ENCODE results near the gene ITGB8.

Gene ITGB8

GRCh38 chr7:20362574-20363253, 32.0 kb downstream of the ITGB8 start:
- H3K9ac ChIP-seq (ENCODE audit: insufficient read length) = no peak overlapping the region
- no peak overlapping the region for H3K4me3 ChIP-seq
- TF ChIP-seq FOXP2 (optimal IDR thresholded peaks at IDR 0.05; ENCODE audit: control extremely low read depth, extremely low read length, insufficient read depth) (no peak), EZH2 (IDR thresholded peaks at IDR 0.05) (no peak), POLR2AphosphoS5 (IDR thresholded peaks at IDR 0.05; ENCODE audit: borderline replicate concordance, low read depth, low read length) (no peak)
- peak overlapping the region; percentile 83; the same call in 1 of the 2 replicates for H3K27ac ChIP-seq
- no peaks in the 10 kb centered on the region for H3K9me3 ChIP-seq (ENCODE audit: low read depth, low read length)
- no peaks in the 10 kb centered on the region for H3K36me3 ChIP-seq (ENCODE audit: insufficient read depth, low read length)
- no peak for DNase-seq (ENCODE audit: low read depth, low spot score)

- Histone ChIP-seq H3K9me3 (ENCODE audit: low read depth, low read length) (no peaks in the 10 kb centered on the region), H3K9ac (ENCODE audit: insufficient read length) (no peak overlapping the region), H3K4me3 (no peak overlapping the region), H3K27ac (peak overlapping the region; percentile 83), H3K36me3 (ENCODE audit: insufficient read depth, low read length) (no peaks in the 10 kb centered on the region)
- DNase-seq (ENCODE audit: low read depth, low spot score) = no peak
- TF ChIP-seq EZH2 (IDR thresholded peaks at IDR 0.05) (no peak), POLR2AphosphoS5 (IDR thresholded peaks at IDR 0.05; ENCODE audit: borderline replicate concordance, low read depth, low read length) (no peak), FOXP2 (optimal IDR thresholded peaks at IDR 0.05; ENCODE audit: control extremely low read depth, extremely low read length, insufficient read depth) (no peak)
Observed at GRCh38 chr7:20364571-20365196, 34.0 kb downstream of the ITGB8 start.

- no peaks in the 10 kb centered on the region for H3K36me3 ChIP-seq (ENCODE audit: insufficient read depth, low read length)
- H3K9ac ChIP-seq (ENCODE audit: insufficient read length) = no peak overlapping the region
- H3K9me3 ChIP-seq (ENCODE audit: low read depth, low read length) = no peaks in the 10 kb centered on the region
- no peak for DNase-seq (ENCODE audit: low read depth, low spot score)
- no peak overlapping the region for H3K27ac ChIP-seq
- TF ChIP-seq EZH2 (IDR thresholded peaks at IDR 0.05) (no peak), FOXP2 (optimal IDR thresholded peaks at IDR 0.05; ENCODE audit: control extremely low read depth, extremely low read length, insufficient read depth) (no peak), POLR2AphosphoS5 (IDR thresholded peaks at IDR 0.05; ENCODE audit: borderline replicate concordance, low read depth, low read length) (no peak)
- H3K4me3 ChIP-seq = no peak overlapping the region
Observed at GRCh38 chr7:20365486-20365885, 34.8 kb downstream of the ITGB8 start.

- H3K9ac ChIP-seq (ENCODE audit: insufficient read length) = no peak overlapping the region
- DNase-seq (ENCODE audit: low read depth, low spot score) = no peak
- no peaks in the 10 kb centered on the region for H3K36me3 ChIP-seq (ENCODE audit: insufficient read depth, low read length)
- H3K4me3 ChIP-seq = no peak overlapping the region
- no peaks in the 10 kb centered on the region for H3K9me3 ChIP-seq (ENCODE audit: low read depth, low read length)
- TF ChIP-seq FOXP2 (optimal IDR thresholded peaks at IDR 0.05; ENCODE audit: control extremely low read depth, extremely low read length, insufficient read depth) (no peak), POLR2AphosphoS5 (IDR thresholded peaks at IDR 0.05; ENCODE audit: borderline replicate concordance, low read depth, low read length) (no peak), EZH2 (IDR thresholded peaks at IDR 0.05) (no peak)
- no peak overlapping the region for H3K27ac ChIP-seq
Observed at GRCh38 chr7:20374399-20374798, 43.7 kb downstream of the ITGB8 start.

- H3K36me3 ChIP-seq (ENCODE audit: insufficient read depth, low read length) = no peaks in the 10 kb centered on the region
- H3K9me3 ChIP-seq (ENCODE audit: low read depth, low read length) = no peaks in the 10 kb centered on the region
- no peak overlapping the region for H3K27ac ChIP-seq
- H3K9ac ChIP-seq (ENCODE audit: insufficient read length) = no peak overlapping the region
- H3K4me3 ChIP-seq = no peak overlapping the region
- TF ChIP-seq FOXP2 (optimal IDR thresholded peaks at IDR 0.05; ENCODE audit: control extremely low read depth, extremely low read length, insufficient read depth) (no peak), EZH2 (IDR thresholded peaks at IDR 0.05) (no peak), POLR2AphosphoS5 (IDR thresholded peaks at IDR 0.05; ENCODE audit: borderline replicate concordance, low read depth, low read length) (no peak)
- no peak for DNase-seq (ENCODE audit: low read depth, low spot score)
Observed at GRCh38 chr7:20376796-20377195, 46.1 kb downstream of the ITGB8 start.

GRCh38 chr7:20381406-20382034, 50.8 kb downstream of the ITGB8 start:
- Histone ChIP-seq H3K9ac (ENCODE audit: insufficient read length) (no peak overlapping the region), H3K4me3 (no peak overlapping the region), H3K36me3 (ENCODE audit: insufficient read depth, low read length) (no peaks in the 10 kb centered on the region), H3K9me3 (ENCODE audit: low read depth, low read length) (no peaks in the 10 kb centered on the region), H3K27ac (no peak overlapping the region)
- no peak for DNase-seq (ENCODE audit: low read depth, low spot score)
- TF ChIP-seq EZH2 (IDR thresholded peaks at IDR 0.05) = no peak
- no peak for TF ChIP-seq FOXP2 (optimal IDR thresholded peaks at IDR 0.05; ENCODE audit: control extremely low read depth, extremely low read length, insufficient read depth)

- H3K36me3 ChIP-seq (ENCODE audit: insufficient read depth, low read length) = no peaks in the 10 kb centered on the region
- DNase-seq (ENCODE audit: low read depth, low spot score) = no peak
- no peak overlapping the region for H3K4me3 ChIP-seq
- no peak overlapping the region for H3K27ac ChIP-seq
- TF ChIP-seq FOXP2 (optimal IDR thresholded peaks at IDR 0.05; ENCODE audit: control extremely low read depth, extremely low read length, insufficient read depth) (no peak), EZH2 (IDR thresholded peaks at IDR 0.05) (no peak), POLR2AphosphoS5 (IDR thresholded peaks at IDR 0.05; ENCODE audit: borderline replicate concordance, low read depth, low read length) (no peak)
- no peaks in the 10 kb centered on the region for H3K9me3 ChIP-seq (ENCODE audit: low read depth, low read length)
- H3K9ac ChIP-seq (ENCODE audit: insufficient read length) = no peak overlapping the region
Observed at GRCh38 chr7:20383351-20383750, 52.7 kb downstream of the ITGB8 start.

- Histone ChIP-seq H3K27ac (no peak overlapping the region), H3K9me3 (ENCODE audit: low read depth, low read length) (no peaks in the 10 kb centered on the region), H3K9ac (ENCODE audit: insufficient read length) (no peak overlapping the region), H3K4me3 (no peak overlapping the region), H3K36me3 (ENCODE audit: insufficient read depth, low read length) (no peaks in the 10 kb centered on the region)
- no peak for DNase-seq (ENCODE audit: low read depth, low spot score)
- no peak for TF ChIP-seq POLR2AphosphoS5 (IDR thresholded peaks at IDR 0.05; ENCODE audit: borderline replicate concordance, low read depth, low read length)
- TF ChIP-seq FOXP2 (optimal IDR thresholded peaks at IDR 0.05; ENCODE audit: control extremely low read depth, extremely low read length, insufficient read depth) = no peak
- TF ChIP-seq EZH2 (IDR thresholded peaks at IDR 0.05) = no peak
Observed at GRCh38 chr7:20385126-20385525, 54.4 kb downstream of the ITGB8 start.

Data from SK-N-MC (cell line).